HG03521 (cell line): Measurements from ENCODE around the gene GRAP2.

Experiments used
- ATAC-seq: cut with Tn5 transposase; IDR thresholded peaks from one replicate; pipeline ENCODE4 v1.9.1; 2021; ENCODE audit warnings: mild to moderate bottlenecking, moderate library complexity; ENCODE audit not compliant: unreplicated experiment

Gene GRAP2

DNA sequence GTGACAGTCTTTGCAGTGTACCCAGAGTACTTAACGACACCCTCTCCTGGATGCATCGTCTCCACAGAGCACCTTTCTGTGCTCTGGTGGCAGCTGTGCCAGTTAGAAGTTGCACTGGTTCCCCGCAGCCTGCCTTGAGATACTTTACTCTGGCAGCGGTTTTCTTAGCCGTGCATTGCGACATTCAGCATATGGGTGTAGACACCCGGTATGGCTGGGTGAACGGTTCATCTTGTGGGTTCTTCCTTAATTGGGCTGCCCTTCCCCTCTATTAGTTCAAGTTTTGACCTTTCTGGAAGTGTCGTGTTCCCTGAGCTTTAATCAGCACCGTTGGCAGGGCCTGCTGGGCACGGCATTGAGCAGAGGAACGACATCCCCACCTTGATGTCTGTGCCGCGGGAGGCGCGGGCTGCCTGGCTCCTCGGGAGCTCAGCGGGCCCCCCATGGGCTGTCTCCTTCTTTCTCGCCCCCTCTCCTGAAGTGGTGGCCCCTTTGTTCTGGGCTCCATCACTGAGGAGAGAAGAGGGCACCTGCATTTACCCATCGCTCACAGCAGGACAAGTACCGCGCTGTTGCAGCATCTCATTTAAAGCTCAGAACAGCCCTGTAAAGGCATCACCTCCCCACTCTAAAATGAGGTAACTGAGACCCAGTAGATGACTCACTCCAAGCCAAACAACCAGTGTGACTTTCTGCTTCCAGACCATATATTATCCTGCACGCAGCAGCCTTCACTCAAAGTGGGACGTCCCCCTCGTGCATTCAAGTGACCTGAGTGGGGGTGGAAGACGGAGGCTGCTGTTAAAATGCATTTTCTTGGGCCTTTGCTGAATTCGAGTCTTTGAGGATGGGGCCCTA, 107.2 kb downstream of the GRAP2 start:
- ATAC-seq: no peak

DNA sequence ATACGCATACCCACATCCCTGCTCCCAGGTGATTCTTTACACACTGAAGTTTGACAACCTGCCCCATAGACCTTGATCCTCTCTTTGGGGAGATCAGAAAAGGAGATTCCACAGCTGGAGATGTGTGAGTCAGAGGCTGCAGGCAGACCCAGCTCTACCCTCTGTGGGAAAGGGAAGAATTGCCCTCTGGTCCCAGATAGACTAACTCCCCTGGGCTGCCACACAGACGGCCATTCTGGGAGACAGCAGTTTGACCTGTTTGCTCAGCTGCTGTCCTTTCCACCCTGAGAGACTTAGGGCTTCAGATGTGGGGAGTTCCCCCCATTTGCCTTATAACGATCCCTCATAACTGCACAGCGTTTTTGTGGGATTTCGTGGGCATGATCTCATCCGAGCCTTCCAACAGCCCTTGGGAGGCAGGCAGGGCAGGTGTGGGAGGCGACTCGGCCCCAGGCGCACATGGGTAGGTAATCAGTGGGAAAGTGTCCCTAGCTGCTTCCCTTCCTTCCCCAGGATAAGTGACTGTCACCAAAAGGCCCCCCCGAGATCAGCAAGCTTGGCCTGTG, 107.9 kb downstream of the GRAP2 start:
- ATAC-seq: no peak

DNA sequence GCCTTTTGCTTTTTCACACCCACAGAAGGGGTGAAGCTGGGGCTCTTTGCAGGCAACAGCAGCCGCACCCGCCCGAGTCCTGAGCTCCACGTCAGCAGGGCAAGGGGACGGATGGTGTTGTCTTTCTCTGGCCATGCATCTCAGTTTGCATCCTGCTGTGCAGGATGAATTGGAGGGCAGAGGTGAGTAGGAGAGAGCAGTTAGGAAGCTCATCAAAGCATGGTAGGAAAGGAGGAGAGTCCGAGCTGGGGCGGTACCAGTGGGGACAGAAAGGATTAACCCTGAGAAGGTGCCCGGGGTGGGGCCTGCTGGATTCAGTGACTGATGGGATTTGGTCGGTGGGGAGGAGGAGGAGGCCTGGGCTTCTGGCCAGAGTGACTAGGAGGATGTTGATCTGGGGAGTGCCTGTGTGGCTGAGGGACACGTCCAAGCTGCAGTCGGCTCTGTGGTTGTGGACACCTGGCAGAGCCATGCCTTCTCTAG, 108.4 kb downstream of the GRAP2 start:
- ATAC-seq: no peak

- no peak for ATAC-seq
These were observed 109.2 kb downstream of the GRAP2 start for GRCh38 chr22:40009951-40010671.

DNA sequence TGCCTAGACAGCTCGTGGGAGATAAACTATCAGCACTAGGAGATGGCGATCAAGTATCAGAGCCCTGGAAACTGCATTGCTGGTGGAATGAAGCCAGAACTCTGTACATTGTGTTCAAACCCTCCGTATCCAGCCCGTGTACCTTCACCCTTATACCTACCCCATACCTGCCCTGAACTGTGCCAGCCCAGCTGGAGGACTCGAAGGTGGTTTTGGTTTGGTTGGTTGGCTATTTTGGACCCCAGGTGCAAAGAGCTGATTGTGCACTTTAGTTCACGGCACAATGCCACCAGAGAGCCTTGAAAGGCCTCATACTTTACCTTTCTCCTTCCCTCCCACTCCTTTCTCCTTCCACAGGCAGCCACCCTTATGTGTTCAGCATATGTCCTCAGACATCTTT, 109.9 kb downstream of the GRAP2 start:
- ATAC-seq: no peak

DNA sequence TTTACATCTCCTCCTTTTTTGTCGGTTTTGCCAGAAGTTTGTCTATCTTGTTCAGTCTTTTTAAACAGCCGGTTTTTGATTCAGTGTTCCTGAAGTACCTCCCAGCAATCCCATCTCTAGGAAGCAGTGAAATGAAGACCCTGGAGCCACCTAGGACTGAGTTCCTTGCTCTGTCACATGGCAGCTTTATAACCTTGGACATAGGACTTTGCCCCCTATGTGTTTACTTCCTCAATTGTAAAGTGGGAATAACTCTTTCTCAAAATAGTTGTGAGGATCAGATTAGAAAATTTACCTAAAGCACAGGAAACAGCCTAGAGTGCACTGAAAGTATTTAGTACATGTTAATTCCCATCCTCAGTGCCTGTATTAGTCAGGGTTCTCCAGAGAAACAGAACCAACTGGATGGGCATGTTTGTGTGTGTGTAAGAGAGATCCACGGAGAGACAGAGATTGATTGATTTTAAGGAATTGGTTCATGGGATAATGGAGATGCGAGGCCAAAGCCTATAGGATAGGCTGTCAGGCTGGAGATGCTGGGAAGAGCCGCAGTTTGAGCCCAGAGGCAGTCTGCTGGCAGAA, 113.9 kb downstream of the GRAP2 start:
- ATAC-seq: no peak

GRCh38 chr22:40015358-40015976, 114.6 kb downstream of the GRAP2 start:
- ATAC-seq: no peak

DNA sequence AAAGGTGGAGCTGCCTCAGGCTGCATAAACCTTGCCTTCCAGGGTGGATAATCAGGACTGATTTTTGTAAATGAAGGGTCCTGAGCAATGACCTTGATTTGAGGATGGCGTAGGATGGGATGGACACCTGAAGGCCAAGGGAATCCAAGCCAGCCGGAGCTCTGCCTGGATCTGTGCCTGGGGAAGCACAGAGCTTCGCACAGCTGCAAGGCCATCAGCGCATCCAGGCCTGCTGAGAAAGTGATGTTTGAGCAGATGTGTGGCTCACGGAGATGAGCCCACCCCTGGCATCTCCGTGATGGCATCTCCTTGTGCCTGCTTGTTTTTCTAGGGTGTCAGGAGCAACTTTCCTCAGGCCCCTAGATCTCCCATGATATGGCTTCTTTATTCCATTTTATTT, 117.2 kb downstream of the GRAP2 start:
- no peak for ATAC-seq

DNA sequence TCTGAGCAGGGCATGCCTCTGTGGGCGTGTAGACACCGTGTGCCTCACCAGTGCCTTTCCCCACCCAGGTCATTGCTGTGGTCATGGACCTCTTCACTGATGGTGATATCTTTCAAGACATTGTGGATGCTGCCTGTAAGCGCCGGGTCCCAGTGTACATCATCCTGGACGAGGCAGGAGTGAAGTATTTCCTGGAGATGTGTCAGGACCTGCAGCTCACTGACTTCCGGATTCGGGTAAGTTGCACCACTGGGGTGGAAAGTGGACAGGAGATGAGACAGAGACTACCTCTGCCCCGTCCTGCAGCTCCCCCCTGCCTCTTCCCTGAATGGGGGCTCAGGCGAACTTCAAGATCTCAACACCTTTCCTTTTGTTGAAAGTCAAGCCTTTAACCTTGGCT, 118.2 kb downstream of the GRAP2 start:
- ATAC-seq: no peak

DNA sequence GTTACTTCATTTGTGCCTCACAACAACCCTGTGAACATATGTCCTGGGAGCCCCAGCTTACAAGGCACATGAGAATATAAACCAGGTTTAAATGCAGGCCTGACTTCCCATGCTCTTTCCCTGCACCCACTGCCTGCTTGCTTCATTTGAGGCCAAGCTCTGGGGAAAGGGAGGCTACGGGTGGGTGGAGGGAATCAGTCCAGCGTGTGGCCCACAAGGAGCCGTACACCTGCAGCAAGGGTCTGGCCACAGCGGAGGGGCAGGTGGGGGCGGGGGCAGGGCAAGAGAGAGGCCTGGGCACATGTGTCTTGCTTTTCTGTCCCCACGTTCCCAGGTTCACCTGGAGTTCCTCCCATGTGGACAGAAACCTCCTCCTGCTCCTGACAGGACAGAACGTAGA, 120.1 kb downstream of the GRAP2 start:
- ATAC-seq: no peak

GRCh38 chr22:40021401-40022000, 120.6 kb downstream of the GRAP2 start:
- no peak for ATAC-seq

GRCh38 chr22:40022536-40023240, 121.8 kb downstream of the GRAP2 start:
- no peak for ATAC-seq
